Measurements from ENCODE around the gene PRG2.

The PRG2 gene

DNA sequence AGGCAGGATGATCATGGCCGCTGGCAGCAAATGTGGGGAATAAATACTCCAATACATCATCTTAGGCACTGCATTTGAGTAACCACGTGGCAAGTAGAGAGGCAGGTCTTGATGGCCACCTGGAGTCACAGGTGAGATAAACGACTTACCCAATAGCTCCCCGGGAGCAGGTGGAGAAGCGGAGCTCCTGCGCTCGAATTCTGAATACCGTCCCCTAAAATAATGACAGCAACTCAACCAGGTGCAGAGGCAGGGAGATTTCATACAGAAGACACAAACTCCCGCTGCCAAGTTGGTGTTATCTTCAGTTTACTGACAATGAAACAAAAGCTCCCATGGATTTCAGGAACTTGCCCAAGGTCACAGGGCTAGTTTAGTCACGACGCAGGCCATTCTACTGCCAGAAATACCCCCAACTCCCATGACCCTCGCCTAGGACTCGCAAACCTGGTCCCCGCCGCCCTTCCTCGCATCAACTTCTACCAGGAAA, 36.0 kb upstream of the PRG2 start:
- H3K4me1 ChIP-seq (ENCODE audit: low read length): peaks cover 56% of the 10 kb centered on the region
- peak overlapping the region; percentile 99 for H3K9ac ChIP-seq (ENCODE audit: low read length)
- no peak overlapping the region for H2AFZ ChIP-seq (ENCODE audit: low read depth, low read length)
- H3K27ac ChIP-seq (ENCODE audit: low read length): peak overlapping the region; percentile 94
- TF ChIP-seq CTCF (IDR thresholded peaks at IDR 0.05; ENCODE audit: low read depth, low read length): no peak
- no peak for TF ChIP-seq EZH2phosphoT487 (IDR thresholded peaks at IDR 0.05; ENCODE audit: low read depth)
- H3K9me3 ChIP-seq (ENCODE audit: insufficient read depth, low read length): no peaks in the 10 kb centered on the region
- peak overlapping the region; percentile 85 for H3K4me3 ChIP-seq (ENCODE audit: low read length)
- peaks cover 26% of the 10 kb centered on the region for H4K20me1 ChIP-seq (ENCODE audit: insufficient read depth, low read length)
- peak overlapping the region; percentile 99 for H3K4me2 ChIP-seq (ENCODE audit: low read length)
- H3K36me3 ChIP-seq (replicated peaks; ENCODE audit: low read depth, low read length): peaks cover 47% of the 10 kb centered on the region
- H3K79me2 ChIP-seq (ENCODE audit: low read length): peaks cover 51% of the 10 kb centered on the region
- no peaks in the 10 kb centered on the region for H3K27me3 ChIP-seq (ENCODE audit: low read depth, low read length)

DNA sequence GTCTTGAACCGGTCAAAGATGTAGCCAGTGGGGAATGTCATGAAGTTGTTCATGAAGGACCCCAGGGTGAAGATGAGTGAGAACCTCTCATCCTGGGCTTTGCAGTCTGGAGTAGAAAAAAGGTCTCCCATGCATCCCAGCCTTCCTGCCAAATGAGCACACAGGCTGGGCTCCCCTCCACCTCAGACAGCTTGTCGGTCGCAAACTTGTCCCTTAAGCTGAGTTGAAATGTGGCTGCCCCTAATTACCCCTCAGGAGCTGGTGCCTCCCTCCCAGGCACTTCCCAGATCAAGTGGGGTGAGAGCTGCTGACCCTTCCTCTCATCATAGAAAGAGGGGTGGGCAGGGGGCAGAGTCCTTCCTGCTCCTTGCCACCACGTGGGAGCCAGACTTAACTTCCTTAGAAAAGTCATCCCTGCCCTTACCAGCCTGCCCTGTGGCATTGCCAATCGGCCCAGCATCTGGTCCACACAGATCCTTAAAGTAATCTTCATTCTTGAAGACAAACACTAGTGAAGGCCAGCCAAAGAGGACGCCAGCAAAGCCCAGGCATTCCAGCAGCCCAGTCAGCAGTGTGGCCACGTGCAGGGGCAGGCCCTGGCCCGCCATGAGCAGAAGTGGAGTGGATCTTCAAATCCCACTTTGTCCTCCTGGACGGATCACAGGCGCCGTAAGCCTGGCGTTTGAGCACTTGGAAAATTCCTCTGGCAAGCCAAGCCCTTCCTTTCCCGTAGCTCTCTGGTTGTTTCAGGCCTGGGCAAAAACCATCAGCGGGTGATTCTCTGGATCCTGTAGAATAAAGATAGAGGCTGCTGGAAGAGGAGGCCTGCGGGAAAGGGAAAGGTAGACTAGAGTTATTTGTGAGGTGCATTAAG, 35.4 kb upstream of the PRG2 start:
- Histone ChIP-seq H2AFZ (ENCODE audit: low read depth, low read length) (no peak overlapping the region), H4K20me1 (ENCODE audit: insufficient read depth, low read length) (peaks cover 33% of the 10 kb centered on the region), H3K27me3 (ENCODE audit: low read depth, low read length) (no peaks in the 10 kb centered on the region), H3K9me3 (ENCODE audit: insufficient read depth, low read length) (no peaks in the 10 kb centered on the region), H3K79me2 (ENCODE audit: low read length) (peaks cover 58% of the 10 kb centered on the region), H3K9ac (ENCODE audit: low read length) (peak overlapping the region; percentile 99), H3K4me3 (ENCODE audit: low read length) (peak overlapping the region; percentile 85), H3K27ac (ENCODE audit: low read length) (peak overlapping the region; percentile 94), H3K36me3 (replicated peaks; ENCODE audit: low read depth, low read length) (peaks cover 54% of the 10 kb centered on the region), H3K4me1 (ENCODE audit: low read length) (peaks cover 63% of the 10 kb centered on the region), H3K4me2 (ENCODE audit: low read length) (peak overlapping the region; percentile 99)
- no peak for TF ChIP-seq EZH2phosphoT487 (IDR thresholded peaks at IDR 0.05; ENCODE audit: low read depth)
- TF ChIP-seq CTCF (IDR thresholded peaks at IDR 0.05; ENCODE audit: low read depth, low read length): no peak

GRCh38 chr11:57424792-57425564, 34.5 kb upstream of the PRG2 start:
- Histone ChIP-seq H2AFZ (ENCODE audit: low read depth, low read length) (no peak overlapping the region), H3K4me3 (ENCODE audit: low read length) (peak overlapping the region; percentile 85), H3K9me3 (ENCODE audit: insufficient read depth, low read length) (no peaks in the 10 kb centered on the region), H3K36me3 (replicated peaks; ENCODE audit: low read depth, low read length) (peaks cover 62% of the 10 kb centered on the region), H3K4me1 (ENCODE audit: low read length) (peaks cover 71% of the 10 kb centered on the region), H3K79me2 (ENCODE audit: low read length) (peaks cover 66% of the 10 kb centered on the region), H3K27ac (ENCODE audit: low read length) (peak overlapping the region; percentile 94), H3K27me3 (ENCODE audit: low read depth, low read length) (no peaks in the 10 kb centered on the region), H3K4me2 (ENCODE audit: low read length) (peak overlapping the region; percentile 99), H4K20me1 (ENCODE audit: insufficient read depth, low read length) (peaks cover 41% of the 10 kb centered on the region), H3K9ac (ENCODE audit: low read length) (peak overlapping the region; percentile 99)
- TF ChIP-seq CTCF (IDR thresholded peaks at IDR 0.05; ENCODE audit: low read depth, low read length) (no peak), EZH2phosphoT487 (IDR thresholded peaks at IDR 0.05; ENCODE audit: low read depth) (no peak)
